Activated T-helper 9 cell treated with anti-CD3 and anti-CD28 coated beads, Interleukin-2, amount 50 U/mL, for 16 hours (primary cell): Measurements from ENCODE around the gene GPBAR1.

Experiments
- DNase-seq: peaks from one replicate; pipeline ENCODE4 v3.0.0-alpha.2; 2020; ENCODE audit warnings: low read depth

GPBAR1 gene, protein sequence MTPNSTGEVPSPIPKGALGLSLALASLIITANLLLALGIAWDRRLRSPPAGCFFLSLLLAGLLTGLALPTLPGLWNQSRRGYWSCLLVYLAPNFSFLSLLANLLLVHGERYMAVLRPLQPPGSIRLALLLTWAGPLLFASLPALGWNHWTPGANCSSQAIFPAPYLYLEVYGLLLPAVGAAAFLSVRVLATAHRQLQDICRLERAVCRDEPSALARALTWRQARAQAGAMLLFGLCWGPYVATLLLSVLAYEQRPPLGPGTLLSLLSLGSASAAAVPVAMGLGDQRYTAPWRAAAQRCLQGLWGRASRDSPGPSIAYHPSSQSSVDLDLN

DNA sequence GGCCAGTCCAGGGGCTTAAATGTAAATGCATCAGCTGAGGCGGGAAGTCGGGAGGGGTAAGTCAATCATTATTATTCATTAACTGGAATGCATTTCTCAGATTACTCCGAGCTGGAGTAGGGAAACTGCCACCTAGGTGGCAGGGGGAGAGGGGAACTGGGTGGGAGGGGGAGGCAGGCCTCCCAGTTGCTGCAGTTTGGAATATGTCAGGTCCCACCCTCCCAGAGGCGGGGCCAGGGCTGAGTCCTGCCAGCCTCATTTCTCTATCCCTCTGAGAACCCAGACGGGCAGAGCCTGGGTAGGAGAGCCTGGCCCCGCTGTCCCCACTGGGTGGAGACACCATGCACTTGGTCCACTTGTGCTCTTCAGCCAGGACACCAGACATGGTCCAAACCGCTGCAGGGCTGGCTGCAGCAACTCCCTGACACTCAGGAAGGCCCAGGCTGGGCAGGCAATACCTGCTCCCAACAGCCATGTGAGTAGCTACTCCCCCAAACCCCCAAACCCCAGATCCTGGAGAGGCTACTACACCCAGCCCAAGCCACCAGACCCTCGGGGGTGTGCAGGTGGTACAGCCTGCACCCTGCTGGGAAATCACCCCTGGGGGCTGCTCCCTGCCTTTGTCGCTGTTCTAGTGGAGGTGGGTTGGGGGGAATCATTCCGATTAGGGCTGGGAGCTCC is at the start of gene GPBAR1:
TSS of gene GPBAR1 (plus strand) at position 274 of the 681 bp plus-strand sequence. CDS start 1,710 bp downstream, outside the sequence.
- DNase-seq = no peak

DNA sequence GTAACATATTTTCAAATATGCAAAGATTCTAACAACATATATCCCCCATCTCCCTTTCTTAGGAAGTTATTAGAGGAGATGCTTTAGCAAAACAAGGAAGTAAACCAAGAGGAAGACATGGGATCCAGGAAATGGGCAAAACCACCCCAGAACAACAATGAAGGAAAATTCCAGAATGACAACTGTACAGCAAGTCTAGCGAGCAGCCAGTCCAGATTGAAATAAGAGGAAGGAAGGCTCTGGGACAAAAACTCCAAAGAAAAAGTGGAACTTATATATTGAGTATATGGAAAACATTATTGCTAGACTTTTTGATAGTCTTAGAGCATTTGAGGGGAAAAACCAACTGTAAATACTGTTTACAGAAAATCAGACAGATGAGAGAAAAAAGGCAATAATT is 46.7 kb upstream of the GPBAR1 start:
- DNase-seq = no peak

DNA sequence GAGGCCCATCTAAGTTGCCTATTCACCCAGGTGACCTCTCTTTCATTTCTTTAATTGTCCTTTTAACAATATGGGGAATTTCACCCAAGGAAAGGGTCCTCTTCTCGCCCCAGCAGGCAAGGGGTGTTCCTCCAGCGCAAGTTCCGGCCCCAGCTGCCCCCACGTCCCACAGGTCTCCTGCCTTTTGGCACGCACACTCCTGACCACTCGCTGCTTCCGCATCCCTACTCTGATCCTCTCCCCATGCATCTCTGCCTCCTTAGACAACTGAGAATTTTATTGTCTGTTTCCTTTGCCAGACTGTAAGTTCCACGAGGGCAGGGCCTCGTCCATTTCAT is 44.5 kb upstream of the GPBAR1 start:
- DNase-seq = no peak

DNA sequence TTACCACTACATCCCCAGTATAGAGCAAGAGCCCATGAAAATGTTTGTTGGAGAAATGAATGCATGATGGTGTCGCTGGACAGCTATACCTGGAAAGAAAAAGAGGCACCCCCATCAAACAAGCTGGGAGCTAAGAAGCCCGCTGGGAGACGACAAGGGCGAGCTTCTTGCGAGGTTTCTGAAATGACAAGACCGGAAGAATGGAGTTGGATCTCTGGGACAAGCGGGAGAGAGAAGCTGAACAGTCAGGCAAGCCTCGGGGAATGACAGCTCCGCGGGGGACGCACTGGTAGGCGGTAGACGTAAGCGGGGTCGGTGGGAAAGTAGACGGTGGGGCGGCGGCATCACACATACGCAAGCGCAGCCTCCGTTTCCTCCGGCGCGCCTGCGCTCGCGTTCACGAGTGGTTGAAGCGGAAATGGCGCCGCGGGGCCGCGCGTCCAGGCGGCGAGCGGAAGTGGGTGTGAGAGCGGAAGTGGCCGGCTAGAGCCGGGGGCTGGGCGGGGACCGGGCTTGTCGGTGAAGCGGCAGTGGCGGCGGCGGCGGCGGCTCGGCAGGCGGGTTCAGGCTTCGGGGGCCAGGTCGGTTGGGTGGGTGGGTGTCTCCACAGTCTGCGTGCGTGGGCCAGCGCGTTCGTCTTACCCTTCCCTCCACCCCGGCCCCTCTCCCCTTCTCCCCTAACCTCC is 44.0 kb upstream of the GPBAR1 start, which contains the start of gene ARPC2:
TSS of gene ARPC2 (plus strand) at position 516 of the 686 bp plus-strand sequence. CDS start 282 bp downstream, outside the sequence.
- peak; percentile 93 for DNase-seq

DNA sequence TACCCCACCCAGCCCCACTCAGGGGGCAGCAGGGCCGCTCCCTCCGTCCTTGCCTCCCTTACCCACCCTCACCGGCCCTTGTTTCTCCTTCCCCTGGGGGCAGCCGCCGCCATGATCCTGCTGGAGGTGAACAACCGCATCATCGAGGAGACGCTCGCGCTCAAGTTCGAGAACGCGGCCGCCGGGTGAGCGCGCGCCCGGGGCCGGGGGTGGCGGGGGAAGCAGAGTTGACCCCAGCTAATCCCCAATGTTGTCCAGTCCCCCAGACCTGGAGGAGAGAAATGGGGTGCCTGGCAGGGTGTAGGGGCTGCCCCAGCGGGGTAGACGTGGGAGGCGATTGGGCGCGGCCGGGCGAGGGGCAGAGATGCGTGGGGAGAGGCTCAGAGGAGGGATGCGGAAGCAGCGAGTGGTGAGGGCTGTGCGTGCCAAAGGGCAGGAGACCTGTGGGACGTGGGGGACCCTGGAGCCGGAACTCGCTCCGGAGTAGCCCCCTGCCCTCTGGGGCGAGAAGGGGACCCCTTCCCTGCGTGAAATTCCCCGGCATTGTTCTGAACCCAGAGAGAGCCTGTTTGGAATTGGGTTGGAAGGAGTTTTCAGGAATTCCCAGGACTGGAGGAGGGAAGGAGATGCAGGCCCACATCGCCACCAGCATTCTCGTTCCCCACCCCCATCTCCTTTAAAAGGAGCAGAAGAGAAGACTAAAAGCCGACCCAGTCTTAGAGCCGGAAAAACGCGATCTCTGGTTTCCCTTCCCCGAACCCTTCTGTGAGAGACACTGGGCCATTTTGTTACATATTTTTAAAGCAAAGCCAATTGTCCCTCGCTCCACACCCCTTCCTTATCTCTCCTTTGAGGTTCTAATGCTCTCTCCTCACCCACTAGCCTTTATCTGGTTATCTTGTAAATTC is 43.2 kb upstream of the GPBAR1 start:
- peak; percentile 66 for DNase-seq

DNA sequence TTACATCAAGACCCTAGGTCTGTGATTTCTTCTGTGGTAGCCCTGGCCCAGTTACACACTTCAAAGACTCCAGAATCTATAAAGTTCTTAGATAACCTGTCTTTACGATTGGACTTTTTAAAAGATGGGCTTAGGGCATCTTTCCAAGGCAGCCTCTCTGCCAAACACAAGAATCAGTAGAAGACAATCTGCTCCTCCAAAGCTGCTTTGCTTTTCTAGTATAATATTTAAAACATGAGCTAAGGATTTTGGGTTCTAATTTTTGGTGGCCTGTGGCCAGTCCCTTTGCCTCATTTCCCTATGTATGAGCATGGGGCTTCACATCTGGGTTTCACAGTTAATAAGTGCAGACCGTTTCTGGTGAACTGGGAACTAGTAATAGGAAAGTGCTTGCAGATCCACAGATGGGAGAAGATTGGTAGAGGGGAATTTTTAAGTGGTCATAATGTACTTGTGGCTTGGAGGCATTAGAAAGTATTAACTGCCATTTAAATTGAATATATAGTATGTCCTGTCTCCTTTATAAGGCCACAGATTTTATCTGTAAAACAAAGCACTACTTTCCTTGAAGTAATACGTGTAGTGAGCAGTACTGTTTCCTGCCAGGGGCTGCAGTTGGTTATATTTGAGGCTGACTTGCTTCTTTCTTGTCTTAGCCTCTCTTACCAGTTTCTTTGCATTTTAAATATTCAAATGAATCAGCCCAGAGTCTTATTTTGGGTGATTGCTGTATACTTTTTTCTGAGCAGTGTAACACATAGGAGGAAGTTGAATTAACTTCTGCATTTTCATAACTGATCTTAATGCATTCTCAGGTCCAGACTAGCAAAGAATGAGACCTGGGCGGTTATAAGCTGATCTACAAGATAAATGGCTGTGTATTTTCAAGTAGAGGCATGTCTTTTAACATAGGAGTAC is 42.3 kb upstream of the GPBAR1 start:
- DNase-seq = no peak

DNA sequence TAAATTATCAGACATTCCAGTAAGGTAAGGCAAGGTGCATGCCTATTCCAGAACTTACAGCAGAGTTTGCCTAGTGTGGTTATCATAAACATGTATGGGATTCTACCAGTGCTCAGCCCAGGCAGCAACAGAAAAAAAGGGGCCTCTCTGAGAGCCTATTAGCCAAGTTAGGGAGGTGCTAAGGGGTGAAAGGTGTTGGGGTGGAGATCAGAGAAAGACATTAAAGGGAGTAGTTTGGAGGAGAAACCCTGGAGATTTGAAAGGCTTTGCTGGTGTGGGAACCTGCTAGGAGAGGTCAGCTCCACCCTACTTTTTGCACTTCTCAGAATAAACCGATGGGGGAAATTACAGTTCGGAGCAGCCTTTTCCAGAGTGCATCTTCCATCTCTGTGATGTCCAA is 40.9 kb upstream of the GPBAR1 start:
- DNase-seq = no peak

DNA sequence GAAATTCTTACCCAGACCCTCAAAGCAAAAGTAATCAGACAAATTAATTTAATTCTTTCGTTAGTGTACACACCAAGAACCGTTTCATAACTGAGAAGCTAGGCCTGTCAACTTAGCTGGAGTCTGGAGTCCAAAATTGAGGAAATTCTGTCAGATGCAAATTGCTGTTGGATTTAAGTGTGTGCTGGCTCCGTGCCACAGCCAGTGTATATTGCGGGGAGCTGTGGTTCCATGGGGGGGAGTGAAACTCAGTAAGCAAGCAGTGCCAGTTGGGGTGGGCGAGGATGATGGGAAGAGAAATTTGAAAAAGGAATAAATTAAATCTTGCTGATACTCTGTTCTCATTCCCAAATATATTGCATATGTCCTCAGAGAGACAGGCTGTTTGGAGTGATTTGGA is 39.8 kb upstream of the GPBAR1 start:
- DNase-seq = no peak

DNA sequence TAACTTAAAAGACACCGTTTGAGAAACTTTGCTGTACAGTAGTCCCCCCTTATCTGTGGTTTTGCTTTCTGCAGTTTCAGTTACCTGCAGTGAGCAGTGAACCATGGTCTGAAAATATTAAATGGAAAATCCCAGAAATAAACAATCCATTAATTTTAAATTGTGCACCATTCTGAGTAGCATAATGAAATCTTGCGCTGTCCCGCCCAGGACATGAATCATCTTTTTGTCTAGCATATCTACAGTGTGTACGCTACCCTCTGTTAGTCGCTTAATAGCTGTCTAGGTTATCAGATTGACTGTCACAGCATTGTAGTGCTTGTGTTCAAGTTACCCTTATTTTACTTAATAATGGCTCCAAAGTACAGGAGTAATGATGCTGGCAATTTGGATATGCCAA is 37.8 kb upstream of the GPBAR1 start:
- no peak for DNase-seq

DNA sequence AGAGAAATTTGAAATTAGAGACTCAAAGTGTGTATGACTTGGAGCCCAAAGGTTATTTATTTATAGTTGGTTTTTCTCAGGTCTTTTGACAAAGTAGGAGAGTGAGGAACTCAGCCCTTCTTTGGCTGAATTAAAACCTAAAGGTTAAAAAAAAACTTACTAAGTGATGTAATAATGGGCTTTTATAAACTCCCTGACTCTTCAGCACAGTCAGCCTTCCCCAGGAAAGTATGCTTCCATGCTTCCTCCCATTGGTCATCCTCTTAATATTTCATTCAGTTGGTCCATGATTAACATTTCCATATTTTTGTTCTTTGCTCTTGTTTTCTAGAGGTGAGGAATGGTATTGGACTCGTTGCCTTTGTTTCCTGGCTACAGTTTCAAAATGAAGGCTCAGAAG is 36.6 kb upstream of the GPBAR1 start:
- DNase-seq = no peak

DNA sequence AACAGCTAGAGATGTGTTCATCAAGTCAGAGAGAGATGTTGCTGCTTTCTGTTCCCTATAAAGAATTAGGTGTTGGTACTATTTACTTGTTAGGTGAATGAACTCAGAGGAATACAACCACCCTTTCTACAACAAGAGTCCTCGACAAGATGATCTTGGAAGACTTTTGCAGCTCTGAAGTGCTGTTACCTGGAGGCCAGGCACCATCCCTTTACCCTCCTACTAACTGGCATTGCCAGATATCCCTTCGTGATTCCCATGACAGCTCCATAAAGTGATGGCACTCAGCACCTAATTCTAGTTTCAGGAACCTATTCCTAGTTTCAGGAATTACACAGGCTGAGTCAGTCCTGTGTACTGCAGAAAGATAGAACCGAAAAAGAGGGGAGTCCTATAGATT is 33.9 kb upstream of the GPBAR1 start:
- DNase-seq = no peak

DNA sequence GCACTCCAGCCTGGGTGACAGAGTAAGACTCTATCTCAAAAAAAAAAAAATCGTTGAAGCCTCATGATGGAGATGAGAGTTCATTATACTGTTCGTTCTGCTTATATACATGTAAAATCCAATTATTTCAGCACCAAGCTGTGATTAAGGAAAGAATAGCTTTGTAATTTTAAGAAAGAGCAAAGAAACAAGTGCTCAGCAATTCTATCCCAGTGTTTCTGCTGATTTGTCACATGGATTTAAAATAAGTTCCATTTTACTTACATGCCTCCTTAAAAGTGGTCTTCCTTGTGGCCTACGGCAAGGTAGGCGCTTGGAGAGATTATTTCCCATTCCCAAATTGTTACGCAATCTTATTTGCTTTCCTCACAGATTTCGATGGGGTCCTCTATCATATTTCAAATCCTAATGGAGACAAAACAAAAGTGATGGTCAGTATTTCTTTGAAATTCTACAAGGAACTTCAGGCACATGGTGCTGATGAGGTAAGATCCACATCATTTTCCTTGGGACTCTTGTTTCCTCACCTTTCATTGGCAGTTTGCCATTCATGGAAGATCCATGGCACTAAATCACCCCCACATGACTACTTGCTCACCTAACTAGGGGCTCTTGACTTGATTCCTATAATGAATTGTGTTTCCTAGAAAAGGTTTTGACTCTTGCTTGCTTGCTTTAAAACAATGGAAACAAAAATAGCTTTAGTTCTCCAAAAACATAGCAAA is 32.3 kb upstream of the GPBAR1 start:
- DNase-seq = no peak

DNA sequence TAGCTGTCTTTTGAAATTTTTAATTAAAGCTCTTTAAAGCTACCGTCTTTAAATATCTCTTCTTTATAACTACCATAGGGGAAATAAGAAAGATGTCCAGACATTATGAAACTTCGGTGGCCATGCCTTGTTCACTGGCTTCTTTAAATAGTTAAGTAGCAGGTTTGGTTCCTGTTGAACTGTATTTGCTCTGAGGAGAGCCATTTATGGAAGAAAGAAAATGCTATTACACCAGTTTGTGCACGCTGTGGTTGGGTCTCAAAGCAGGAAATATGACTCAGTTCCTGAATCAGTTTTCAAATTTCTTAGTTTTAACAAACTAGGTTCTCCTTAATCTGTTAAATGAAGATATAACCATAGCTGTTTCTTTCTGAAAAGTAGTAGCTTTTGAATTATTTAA is 31.6 kb upstream of the GPBAR1 start:
- no peak for DNase-seq

DNA sequence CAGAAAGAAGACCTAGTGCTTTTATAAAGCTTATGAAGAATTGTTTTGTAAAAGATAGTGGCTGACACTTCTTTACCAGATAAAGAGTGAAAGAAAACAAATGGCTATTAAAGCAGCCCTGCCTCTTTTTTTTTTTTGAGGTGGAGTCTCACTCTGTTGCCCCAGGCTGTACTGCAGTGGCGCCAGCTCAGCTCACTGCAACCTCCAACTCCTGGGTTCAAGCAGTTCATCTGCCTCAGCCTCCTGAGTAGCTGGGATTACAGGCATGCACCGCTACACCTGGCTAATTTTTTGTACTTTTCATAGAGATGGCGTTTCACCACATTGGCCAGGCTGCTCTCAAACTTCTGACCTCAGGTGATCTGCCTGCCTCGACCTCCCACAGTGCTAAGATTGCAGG is 31.0 kb upstream of the GPBAR1 start:
- DNase-seq = no peak

DNA sequence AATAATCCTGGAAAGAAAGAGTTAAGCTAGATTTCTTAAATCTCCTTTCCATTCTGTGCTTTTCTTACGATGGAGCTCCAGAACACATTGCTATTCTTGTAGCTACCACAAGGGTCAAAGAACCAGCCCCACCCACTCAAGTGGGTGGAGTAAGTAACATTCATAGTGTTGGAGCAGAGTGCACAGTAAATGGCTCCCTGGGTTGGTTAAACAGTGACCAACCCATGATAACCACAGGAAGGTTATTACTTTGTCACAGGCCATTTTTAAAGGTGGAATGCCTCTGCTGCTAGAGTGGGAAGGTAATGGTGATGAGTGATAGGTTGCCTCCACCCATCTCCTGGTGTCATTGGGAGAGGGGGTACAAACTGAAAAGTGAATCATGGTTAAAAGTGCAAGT is 29.9 kb upstream of the GPBAR1 start:
- no peak for DNase-seq

DNA sequence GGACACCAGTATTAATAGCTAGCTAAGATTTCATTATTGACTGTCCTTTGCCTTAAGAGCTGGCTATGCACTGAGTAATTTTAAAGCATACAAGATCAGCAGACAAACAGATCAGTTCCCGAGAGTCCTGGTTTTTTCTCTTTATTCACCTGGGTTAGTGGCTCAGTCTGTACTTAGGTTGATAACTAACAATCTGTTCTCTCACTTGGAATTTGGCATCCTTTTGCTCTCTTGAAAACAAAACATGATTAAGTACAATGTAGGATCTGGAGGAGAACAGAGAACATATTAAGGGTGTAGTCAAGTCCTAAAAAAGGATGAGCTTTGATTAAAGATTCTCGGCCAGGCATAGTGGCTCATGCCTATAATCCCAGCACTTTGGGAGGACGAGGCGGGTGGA is 27.3 kb upstream of the GPBAR1 start:
- DNase-seq = no peak

DNA sequence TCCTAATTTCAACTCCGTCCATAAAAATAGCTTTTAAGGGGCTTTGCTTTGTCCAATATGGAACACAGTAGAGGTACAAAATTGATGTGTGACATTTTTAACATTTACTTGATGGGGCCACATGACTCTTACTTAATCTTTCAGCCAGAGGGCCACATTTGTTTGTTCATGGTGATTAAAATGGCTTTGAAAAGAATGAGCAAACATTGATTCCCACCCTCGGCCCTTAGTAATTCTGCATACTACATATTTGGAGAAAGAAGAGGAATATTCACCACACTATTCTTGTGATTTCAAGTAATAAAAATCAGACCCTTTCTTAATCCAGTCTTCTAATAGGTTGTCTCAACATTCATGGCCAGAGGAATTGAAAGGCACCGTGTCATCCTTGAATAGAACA is 26.3 kb upstream of the GPBAR1 start:
- no peak for DNase-seq

DNA sequence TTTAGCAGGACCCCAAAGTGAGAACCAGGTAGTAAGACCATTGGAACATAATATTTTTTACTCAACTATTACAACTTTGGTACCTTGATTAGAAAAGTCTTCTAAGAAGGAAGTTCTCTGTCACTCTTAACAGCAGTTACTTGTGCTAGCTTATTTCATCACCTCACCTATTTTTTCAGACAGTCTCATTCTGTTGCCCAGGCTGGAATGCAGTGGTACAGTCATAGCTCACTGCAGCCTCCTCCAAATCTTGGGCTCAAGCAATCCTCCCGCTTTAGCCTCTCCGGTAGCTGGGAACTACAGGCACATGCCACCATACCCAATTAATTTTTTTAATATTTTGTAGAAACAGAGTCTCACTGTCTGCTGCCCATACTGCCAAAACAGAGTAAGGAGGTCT is 25.8 kb upstream of the GPBAR1 start:
- no peak for DNase-seq

DNA sequence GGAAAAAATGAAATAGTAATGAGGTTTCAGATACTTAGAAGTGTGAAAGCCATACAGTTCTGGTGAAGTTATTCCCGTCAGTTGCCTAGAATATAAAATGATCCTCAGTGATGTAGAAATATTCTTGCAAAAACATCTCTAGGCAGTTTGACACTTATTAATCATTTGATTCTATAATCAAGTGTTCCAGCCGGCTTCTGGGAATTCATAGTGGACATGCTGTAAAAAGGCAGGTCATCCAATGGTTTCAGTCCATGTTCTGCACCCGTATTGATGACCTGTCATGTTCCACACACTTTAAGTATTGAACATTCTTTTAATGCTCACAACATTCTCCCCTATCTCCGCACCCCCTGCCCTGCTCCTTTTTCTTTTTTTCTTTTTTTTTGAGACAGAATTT is 24.0 kb upstream of the GPBAR1 start:
- no peak for DNase-seq

DNA sequence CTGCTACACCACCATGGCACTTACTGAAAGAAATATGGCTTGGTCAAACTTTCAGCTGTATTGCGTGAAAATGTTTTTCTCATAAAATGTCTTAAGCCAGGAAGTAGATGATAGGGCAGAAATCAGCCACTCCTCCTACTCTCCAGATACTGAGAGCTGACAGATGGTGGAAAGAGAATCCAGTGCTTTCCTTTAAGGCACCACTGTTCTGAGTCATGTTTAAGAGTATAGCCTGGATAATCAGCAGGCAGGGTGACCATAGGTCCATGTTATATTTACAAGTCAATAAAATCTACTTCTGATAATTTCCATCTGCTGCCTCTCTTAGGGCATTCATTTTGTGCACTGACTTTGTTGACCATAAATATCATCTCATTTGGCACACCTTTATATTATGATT is 21.9 kb upstream of the GPBAR1 start:
- DNase-seq = no peak
